ENCODE results near the gene HJURP. TPM values are rescaled to one million over a fixed set of nuclear protein-coding genes. Genes with fewer than 3 reads are reported as not detected.

HJURP gene
- total RNA-seq, 4 donors from 2014 or later: under 0.01 to 0.23 (median 0.19) TPM; not detected in 1

DNA sequence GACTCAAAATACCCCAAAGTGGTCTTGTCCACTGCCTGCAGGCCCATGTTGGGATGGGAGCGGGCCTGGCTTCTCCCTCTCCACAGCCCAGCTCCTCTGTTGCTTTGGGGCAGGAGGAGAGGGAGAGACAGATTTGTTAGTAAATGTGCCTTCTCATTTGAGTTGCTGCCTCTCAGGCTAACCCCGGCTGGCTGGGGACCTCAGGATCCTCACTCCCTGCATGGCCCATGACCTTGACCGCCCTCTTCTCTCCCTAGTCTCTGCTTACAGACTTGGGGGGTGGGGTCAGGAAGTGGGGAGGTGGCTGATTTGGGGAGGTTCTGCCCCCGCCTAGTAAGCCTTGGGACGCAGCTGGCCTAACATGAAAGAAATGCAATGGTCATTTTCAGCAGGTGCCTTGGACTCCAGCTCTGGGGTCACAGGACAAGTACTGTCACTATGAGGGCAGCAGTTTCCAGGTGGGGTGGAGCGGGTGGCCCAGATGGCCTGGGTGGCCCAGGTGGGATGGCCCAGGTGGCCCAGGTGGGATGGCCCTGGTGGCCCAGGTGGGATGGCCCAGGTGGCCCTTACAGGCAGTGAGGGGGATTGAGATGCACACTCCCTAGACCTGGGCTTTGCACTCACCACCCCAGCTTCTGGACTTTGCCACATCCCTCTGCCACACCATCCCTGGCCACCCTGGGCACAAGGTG is 24.1 kb downstream of the HJURP start:
- Histone ChIP-seq H3K36me3 (no peaks in the 10 kb centered on the region), H3K9me3 (no peaks in the 10 kb centered on the region), H3K4me1 (peaks cover 0 to 10% (median 8%) of the 10 kb centered on the region in 4 donors), H3K27me3 (peaks cover 0 to 6% (median 0%) of the 10 kb centered on the region in 4 donors), H3K27ac (replicated peaks in 1 of 4) (no peak overlapping the region), H3K4me3 (no peak overlapping the region)
- no peak for TF ChIP-seq EP300 (IDR thresholded peaks at IDR 0.05)
- no peak for TF ChIP-seq POLR2AphosphoS5 (IDR thresholded peaks at IDR 0.05)
- TF ChIP-seq, protein P1, sequence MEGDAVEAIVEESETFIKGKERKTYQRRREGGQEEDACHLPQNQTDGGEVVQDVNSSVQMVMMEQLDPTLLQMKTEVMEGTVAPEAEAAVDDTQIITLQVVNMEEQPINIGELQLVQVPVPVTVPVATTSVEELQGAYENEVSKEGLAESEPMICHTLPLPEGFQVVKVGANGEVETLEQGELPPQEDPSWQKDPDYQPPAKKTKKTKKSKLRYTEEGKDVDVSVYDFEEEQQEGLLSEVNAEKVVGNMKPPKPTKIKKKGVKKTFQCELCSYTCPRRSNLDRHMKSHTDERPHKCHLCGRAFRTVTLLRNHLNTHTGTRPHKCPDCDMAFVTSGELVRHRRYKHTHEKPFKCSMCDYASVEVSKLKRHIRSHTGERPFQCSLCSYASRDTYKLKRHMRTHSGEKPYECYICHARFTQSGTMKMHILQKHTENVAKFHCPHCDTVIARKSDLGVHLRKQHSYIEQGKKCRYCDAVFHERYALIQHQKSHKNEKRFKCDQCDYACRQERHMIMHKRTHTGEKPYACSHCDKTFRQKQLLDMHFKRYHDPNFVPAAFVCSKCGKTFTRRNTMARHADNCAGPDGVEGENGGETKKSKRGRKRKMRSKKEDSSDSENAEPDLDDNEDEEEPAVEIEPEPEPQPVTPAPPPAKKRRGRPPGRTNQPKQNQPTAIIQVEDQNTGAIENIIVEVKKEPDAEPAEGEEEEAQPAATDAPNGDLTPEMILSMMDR (IDR thresholded peaks at IDR 0.05): no peak
- no peak for TF ChIP-seq POLR2A (IDR thresholded peaks at IDR 0.05; ENCODE audit: low read depth)
- 100% methylated on average over 6 of the region's 6 CpGs for WGBS
- DNase-seq (ENCODE audit: extremely low spot score): no peak
- intact Hi-C loops (cut with DNase I): no loop called here

DNA sequence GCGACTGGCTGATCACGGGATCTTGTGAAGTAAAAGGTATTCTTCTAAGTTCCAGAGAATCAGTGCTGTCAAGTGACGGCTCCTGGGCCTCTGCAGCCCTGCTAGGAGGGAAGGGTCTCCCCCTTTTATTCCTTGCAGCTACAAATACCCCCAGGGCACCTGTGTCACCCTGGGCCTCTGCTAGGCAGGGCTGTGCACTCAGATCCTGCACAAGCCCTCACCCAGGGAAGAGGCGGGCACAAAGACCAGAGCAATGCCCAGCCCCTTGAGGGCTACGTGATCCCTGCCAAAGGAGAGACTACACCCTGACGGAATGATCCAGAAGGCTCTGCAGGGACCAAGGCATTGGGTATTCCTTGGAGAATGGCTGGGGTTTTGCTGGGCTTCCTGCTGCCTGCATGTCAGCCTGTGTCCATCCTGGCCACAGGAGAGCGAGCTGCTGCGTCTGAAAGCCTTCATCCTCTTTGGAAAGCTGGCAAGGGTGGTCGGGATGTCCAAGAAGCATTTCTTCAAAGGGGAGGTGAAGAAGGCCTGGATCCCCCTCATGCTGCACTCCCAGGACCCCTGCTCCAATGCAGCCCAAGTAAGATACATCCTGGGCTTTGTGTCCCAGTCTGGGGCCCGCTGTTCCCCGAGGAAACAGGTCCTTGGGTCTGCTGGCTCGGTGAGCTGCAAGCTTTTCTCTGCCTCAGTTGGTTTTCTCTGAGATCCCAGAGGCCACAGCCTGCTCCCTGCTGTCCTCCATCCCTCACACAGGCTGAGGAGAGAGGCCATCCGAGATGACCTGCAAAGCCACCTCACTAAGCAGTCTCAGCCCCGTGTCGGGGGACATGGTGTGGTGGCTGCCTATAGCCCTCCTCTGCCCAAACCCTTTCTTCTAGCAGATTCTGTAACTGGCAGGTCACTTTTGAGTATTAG is 24.9 kb downstream of the HJURP start:
- TF ChIP-seq POLR2AphosphoS5 (IDR thresholded peaks at IDR 0.05) (no peak), EP300 (IDR thresholded peaks at IDR 0.05) (no peak), POLR2A (IDR thresholded peaks at IDR 0.05; ENCODE audit: low read depth) (no peak)
- TF ChIP-seq, protein P1 (IDR thresholded peaks at IDR 0.05): no peak
- 88% methylated on average over 7 of the region's 15 CpGs for WGBS
- H3K4me3 ChIP-seq: no peak overlapping the region
- H3K9me3 ChIP-seq: no peaks in the 10 kb centered on the region
- intact Hi-C loops (cut with DNase I): no loop called here
- DNase-seq (ENCODE audit: extremely low spot score): no peak
- H3K27me3 ChIP-seq: peaks cover 0 to 6% (median 0%) of the 10 kb centered on the region in 4 donors
- H3K4me1 ChIP-seq: peaks cover 0 to 10% (median 8%) of the 10 kb centered on the region in 4 donors
- no peak overlapping the region for H3K27ac ChIP-seq (replicated peaks in 1 of 4)
- no peaks in the 10 kb centered on the region for H3K36me3 ChIP-seq

DNA sequence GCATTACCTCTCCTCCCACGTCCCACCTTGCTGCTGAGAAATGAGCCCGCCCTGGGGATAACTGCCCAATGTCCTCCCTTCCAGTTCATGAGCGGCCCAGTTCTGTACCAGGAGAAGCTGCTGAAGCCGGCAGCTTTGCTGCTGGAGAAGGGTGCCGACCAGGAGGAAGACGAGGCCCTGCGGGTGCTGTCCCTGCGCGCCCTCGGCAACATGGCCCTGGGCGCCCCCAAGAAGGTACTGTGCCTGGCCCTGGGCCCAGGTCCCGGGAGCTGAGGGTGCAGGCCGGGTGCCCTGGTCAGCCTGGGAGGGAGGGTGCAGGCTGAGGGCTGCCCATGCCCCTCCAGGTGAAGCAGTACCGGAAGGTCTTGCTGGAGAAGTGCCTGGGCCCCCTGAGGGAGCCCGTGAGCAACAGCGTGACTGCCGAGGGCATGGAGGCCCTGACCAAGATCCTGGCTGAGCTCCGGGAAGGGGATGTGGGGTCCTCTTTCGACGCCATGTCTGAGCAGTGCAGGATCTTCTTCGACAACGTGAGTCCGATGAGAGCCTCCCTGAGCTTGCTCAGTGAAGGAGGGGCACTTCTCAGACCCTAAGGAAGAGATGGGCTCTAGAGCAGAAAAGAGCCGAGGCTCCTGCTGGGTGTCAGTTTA is 25.7 kb downstream of the HJURP start:
- peaks cover 0 to 6% (median 0%) of the 10 kb centered on the region in 4 donors for H3K27me3 ChIP-seq
- no peaks in the 10 kb centered on the region for H3K9me3 ChIP-seq
- no peak for DNase-seq (ENCODE audit: extremely low spot score)
- peaks cover 0 to 10% (median 8%) of the 10 kb centered on the region in 4 donors for H3K4me1 ChIP-seq
- H3K36me3 ChIP-seq: no peaks in the 10 kb centered on the region
- WGBS: 76% methylated on average over 12 of the region's 24 CpGs
- no peak overlapping the region for H3K4me3 ChIP-seq
- H3K27ac ChIP-seq (replicated peaks in 1 of 4): no peak overlapping the region
- TF ChIP-seq POLR2AphosphoS5 (IDR thresholded peaks at IDR 0.05): no peak
- TF ChIP-seq EP300 (IDR thresholded peaks at IDR 0.05): no peak
- TF ChIP-seq POLR2A (IDR thresholded peaks at IDR 0.05; ENCODE audit: low read depth): no peak
- TF ChIP-seq, protein P1 (IDR thresholded peaks at IDR 0.05): no peak
- intact Hi-C loops (cut with DNase I): no loop called here

DNA sequence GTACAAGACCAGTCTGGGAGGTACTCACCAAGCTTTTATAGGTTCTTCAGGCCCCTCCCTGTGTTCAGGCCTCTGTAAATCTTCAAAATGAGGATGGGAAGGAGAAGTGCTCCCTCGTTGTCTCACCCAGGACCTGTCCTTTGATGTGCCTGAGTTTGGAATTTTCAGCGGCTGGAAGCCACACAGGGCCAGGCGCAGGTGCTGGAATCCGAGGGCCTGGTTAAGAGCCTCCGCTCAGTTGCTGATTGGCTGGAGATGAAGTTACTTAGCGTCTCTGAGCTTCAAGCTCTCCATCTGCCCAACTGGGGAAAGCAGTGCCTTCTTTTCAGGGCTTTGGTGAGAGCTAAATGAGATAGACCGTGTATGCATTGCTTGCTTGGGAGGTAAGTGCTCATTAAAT is 30.0 kb downstream of the HJURP start:
- TF ChIP-seq POLR2AphosphoS5 (IDR thresholded peaks at IDR 0.05) (no peak), POLR2A (IDR thresholded peaks at IDR 0.05; ENCODE audit: low read depth) (no peak), EP300 (IDR thresholded peaks at IDR 0.05) (no peak)
- TF ChIP-seq, protein P1 (IDR thresholded peaks at IDR 0.05): no peak
- Histone ChIP-seq H3K36me3 (no peaks in the 10 kb centered on the region), H3K27me3 (peaks cover 0 to 6% (median 0%) of the 10 kb centered on the region in 4 donors), H3K27ac (replicated peaks in 1 of 4) (no peak overlapping the region), H3K4me3 (no peak overlapping the region), H3K9me3 (no peaks in the 10 kb centered on the region), H3K4me1 (no peaks in the 10 kb centered on the region)
- WGBS: 78% methylated on average over 7 of the region's 7 CpGs
- intact Hi-C loops (cut with DNase I): no loop called here
- DNase-seq (ENCODE audit: extremely low spot score): no peak

All from esophagus muscularis mucosa (tissue), 4 donors.